ENCODE data around the gene ATG16L2. TPM values are rescaled to one million over a fixed set of nuclear protein-coding genes. Genes with fewer than 3 reads are reported as not detected.

The ATG16L2 gene
- total and polyA plus RNA-seq, 9 of the 15 experiments (the other 6 are each of a cell fraction or from before 2014, with no cell fraction given) = 0.18 to 11.2 (median 6.2) TPM

DNA sequence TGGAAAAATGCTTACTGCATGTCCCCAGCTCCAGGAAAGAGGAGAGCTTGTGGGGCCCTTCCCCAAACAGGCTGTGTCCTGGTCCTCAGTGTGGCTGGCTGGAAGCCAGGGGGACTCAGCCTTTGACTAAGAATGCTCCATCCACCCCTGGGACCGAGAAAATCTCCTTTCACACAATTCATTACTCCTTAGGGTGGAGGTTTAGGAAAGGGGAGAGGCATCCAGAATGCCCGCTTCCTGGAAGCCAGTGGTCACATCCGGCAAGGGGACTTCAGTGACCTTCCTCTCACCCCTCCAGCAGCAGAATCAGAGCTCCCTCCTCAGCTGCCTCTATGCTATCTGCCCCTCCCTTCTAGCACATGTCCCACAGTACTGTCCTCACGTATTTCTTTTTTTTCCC is 21.9 kb downstream of the ATG16L2 start:
- 0 out of 2 replicates have a peak, but pooled peaks cover 3% of the 10 kb centered on the region for H4K20me1 ChIP-seq (replicated peaks; ENCODE audit: control insufficient read depth, insufficient read depth, low read length)
- peaks cover 12% of the 10 kb centered on the region; the same call in 1 of the 3 replicates for H3K36me3 ChIP-seq (ENCODE audit: control insufficient read depth, insufficient read depth, low read length)
- no peaks in the 10 kb centered on the region for H3K27me3 ChIP-seq (ENCODE audit: control insufficient read depth in 2 of 2, insufficient read depth in 2 of 2, low read length in 2 of 2)
- no TSS peak for BruUV-seq (replicated peaks)
- H3K27ac ChIP-seq (ENCODE audit: extremely low read depth, low read depth, low read length) = no peak overlapping the region
- H3K9ac ChIP-seq (ENCODE audit: insufficient read depth in 1 of 2, low read depth in 2 of 2, low read length in 2 of 2) = no peak overlapping the region
- WGBS (ENCODE audit: insufficient coverage, low coverage, missing lambda C conversion rate) = 35% methylated on average over 4 of the region's 4 CpGs
- ChIA-PET CTCF (ENCODE audit: low intra/inter-chr PET ratio) (interaction anchor here (0.7 kb wide), 1 partner anchor 67 kb away, joined by 3 read pairs; no protein-coding TSS in a partner anchor), POLR2A (interaction anchor here (0.7 kb wide), 1 partner anchor 236 kb away, joined by 3 read pairs; no protein-coding TSS in a partner anchor)
- no peaks in the 10 kb centered on the region for H3K9me3 ChIP-seq (replicated peaks; ENCODE audit: control insufficient read depth, insufficient read depth, low read depth, low read length)
- in situ Hi-C loops (cut with MboI) = no loop called here
- H3K9me1 ChIP-seq (ENCODE audit: control insufficient read depth, insufficient read depth, low read length) = no peaks in the 10 kb centered on the region
- FAIRE-seq (no peak), DNase-seq (ENCODE audit: extremely low read depth in 1 of 4, low spot score in 3 of 4) (no peak), ATAC-seq (no peak)
- no peak overlapping the region for H3K4me3 ChIP-seq
- H3K4me2 ChIP-seq (ENCODE audit: insufficient read depth, low read length) = no peak overlapping the region
- no peaks in the 10 kb centered on the region for H3K79me2 ChIP-seq (ENCODE audit: control insufficient read depth, insufficient read depth, low read length)
- H2AFZ ChIP-seq (ENCODE audit: low read depth, low read length) = no peak overlapping the region
- H3K4me1 ChIP-seq (replicated peaks in 1 of 2; ENCODE audit: control insufficient read depth in 2 of 2, insufficient read depth in 2 of 2, low read length in 2 of 2) = peaks cover 0 to 5% of the 10 kb centered on the region in 2 experiments; a peak in 3 of 5 replicates
- intact Hi-C loops (cut with micrococcal nuclease) = loop anchor here (10.0 kb wide), 1 partner anchor 251 kb away; no protein-coding TSS in a partner anchor
- TF ChIP-seq ZNF507 (tag; conservative IDR thresholded peaks at IDR 0.05) (no peak), NFIC (IDR thresholded peaks at IDR 0.05) (peak; percentile 56)

- H3K4me1 ChIP-seq (replicated peaks in 1 of 2; ENCODE audit: control insufficient read depth in 2 of 2, insufficient read depth in 2 of 2, low read length in 2 of 2) = no peaks in the 10 kb centered on the region; a peak in 2 of 5 replicates
- peaks cover 12% of the 10 kb centered on the region; the same call in 1 of the 3 replicates for H3K36me3 ChIP-seq (ENCODE audit: control insufficient read depth, insufficient read depth, low read length)
- ChIA-PET CTCF (ENCODE audit: low intra/inter-chr PET ratio) (no interaction called here), POLR2A (no interaction called here)
- no TSS peak for BruUV-seq (replicated peaks)
- H2AFZ ChIP-seq (ENCODE audit: low read depth, low read length) = no peak overlapping the region
- DNase-seq (ENCODE audit: extremely low read depth in 1 of 4, low spot score in 3 of 4) (no peak), FAIRE-seq (no peak), ATAC-seq (no peak)
- no peaks in the 10 kb centered on the region for H3K27me3 ChIP-seq (ENCODE audit: control insufficient read depth in 2 of 2, insufficient read depth in 2 of 2, low read length in 2 of 2)
- 60% methylated on average over 4 of the region's 4 CpGs for WGBS (ENCODE audit: insufficient coverage, low coverage, missing lambda C conversion rate)
- no peaks in the 10 kb centered on the region for H3K9me3 ChIP-seq (replicated peaks; ENCODE audit: control insufficient read depth, insufficient read depth, low read depth, low read length)
- intact Hi-C loops (cut with micrococcal nuclease) (loop anchor here (10.0 kb wide), 1 partner anchor 254 kb away; no protein-coding TSS in a partner anchor), in situ Hi-C loops (cut with MboI) (no loop called here)
- H3K9ac ChIP-seq (ENCODE audit: insufficient read depth in 1 of 2, low read depth in 2 of 2, low read length in 2 of 2) = no peak overlapping the region
- no peak overlapping the region for H3K4me3 ChIP-seq
- H3K4me2 ChIP-seq (ENCODE audit: insufficient read depth, low read length) = no peak overlapping the region
- 0 out of 2 replicates have a peak, but pooled peaks cover 3% of the 10 kb centered on the region for H4K20me1 ChIP-seq (replicated peaks; ENCODE audit: control insufficient read depth, insufficient read depth, low read length)
- no peaks in the 10 kb centered on the region for H3K9me1 ChIP-seq (ENCODE audit: control insufficient read depth, insufficient read depth, low read length)
- H3K27ac ChIP-seq (ENCODE audit: extremely low read depth, low read depth, low read length) = no peak overlapping the region
- H3K79me2 ChIP-seq (ENCODE audit: control insufficient read depth, insufficient read depth, low read length) = no peaks in the 10 kb centered on the region
- TF ChIP-seq TBL1XR1 (IDR thresholded peaks at IDR 0.05; ENCODE audit: low read length in 2 of 2) = no peak
Observed at GRCh38 chr11:72838691-72839305, 24.6 kb downstream of the ATG16L2 start.

All from K562 (cell line).